DMS153 treated with DMSO at 0.1 percent for 48 hours (cell line): ENCODE data around the gene EIF2D.

Source experiments
- DNase-seq: peaks from one replicate; lab custom pipeline; 2025; ENCODE audit not compliant: unreplicated experiment; lab: John Stamatoyannopoulos, UW

EIF2D gene

DNA sequence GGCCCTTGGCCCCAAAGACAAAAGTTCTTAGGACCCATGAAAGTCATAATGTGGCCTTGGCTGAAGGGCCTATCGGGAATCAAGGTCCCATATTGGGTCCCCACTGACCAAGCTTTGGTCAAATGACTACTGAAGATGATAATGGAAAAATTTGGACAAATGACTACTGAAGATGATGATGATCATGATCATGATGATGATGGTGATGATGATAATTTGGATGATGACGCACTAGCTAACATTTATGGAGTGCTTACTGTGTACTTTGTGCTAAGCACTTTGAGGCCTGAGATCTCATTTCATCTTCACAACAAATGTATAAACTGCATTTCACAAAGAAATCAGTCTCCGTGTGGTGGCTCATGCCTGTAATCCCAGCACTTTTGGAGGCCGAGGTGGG, 39.4 kb downstream of the EIF2D start:
- no peak for DNase-seq

DNA sequence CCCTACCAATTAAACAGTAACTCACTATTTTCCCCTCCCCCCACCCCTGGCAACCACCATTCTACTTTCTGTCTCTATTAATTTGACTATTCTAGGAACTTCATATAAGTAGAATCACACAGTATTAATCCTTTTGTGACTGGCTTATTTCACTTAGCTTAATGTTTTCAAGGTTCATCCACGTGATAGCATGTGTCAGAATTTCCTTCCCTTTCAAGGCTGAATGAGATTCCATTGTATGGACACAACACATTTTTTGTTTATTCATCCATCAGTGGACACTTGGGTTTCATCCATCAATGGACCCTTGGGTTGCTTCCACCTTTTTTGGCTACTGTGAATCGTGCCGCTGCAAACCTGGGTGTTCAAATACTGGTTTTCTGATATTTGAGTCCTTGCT, 41.7 kb downstream of the EIF2D start:
- DNase-seq: no peak

DNA sequence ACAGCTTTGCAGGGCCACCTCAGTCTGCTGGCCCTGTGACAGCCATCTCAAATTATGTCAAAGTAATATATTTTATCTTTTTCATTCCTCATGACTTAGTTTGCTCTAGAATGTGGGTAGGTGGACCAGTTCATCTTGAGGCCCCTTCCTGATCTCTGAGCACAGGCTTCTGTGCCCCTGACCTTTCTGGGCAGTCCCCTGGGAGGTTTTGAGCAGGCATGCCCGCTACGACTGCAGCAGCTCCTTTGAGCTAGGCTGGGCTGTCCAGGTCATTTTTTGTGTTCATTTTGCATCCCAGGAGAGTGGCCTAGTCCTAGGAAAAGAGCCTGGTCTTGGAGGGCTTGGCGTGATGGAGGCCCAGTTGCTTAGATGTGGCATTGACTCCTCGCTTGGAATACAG, 42.7 kb downstream of the EIF2D start:
- no peak for DNase-seq

DNA sequence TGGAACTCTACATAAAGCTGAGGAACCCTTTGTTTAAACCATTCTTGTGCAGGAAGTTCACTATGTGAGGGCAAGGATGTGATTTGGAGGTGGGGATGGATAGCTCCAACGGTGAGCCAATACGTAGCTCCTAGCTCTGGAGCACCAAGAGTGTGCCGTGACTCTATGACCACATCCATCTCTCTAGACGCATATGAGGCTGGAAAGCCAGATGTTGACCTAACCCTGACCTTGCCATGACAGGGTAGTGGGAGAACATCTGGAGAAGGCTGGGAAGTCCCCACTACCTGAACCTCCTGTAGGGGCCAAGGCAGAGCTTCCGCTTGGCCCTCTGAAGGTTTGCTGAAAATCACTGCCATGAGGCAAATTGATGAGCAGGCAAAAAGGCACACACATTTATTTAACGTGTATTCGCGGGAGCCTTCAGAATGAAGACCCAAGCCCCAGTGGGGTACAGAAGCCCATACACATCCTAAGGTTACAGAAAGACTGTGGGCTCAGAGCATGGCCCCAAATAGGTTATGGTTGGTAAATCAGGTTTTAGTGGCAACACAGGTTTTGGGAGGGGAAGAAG, 43.4 kb downstream of the EIF2D start:
- DNase-seq: no peak

DNA sequence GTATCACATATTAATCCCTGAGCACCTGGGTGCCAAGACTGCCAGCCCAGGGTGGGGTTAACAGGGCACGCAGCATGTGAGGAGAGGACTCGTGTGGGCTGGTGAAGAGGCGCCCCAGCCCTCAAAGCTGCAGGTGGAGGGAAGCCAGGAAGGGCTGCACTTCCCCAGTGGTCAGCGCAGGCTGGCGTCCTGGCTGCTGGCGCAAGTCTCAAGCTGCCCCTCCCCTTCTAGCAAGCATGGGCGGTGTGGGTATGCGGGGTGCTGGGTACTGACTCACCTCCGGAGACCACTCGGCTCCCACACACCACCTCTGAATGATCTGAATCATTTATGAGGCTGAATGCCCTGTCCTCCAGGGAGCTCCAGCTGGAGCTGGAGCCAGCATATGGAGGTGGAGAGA, 44.0 kb downstream of the EIF2D start:
- DNase-seq: no peak

DNA sequence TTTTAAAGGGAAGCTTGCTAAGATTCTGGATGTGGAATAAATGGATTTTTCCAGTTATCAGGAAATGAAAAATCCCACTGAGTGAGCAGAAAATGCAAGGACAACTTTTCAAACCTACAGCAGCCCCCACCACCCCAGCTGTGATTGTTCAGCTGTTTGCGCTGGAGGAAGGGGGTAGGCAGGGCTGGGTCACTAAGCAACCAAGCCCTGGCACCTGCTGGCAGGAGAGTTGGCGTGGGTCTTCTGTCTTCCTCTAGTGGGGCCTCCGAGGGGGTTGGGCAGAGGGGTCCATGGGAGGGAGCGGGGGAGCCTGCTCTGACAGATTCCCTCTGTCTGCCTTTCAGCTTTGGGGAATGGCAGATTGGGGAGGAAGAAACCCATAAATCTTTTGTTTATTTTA, 45.3 kb downstream of the EIF2D start:
- DNase-seq: no peak

DNA sequence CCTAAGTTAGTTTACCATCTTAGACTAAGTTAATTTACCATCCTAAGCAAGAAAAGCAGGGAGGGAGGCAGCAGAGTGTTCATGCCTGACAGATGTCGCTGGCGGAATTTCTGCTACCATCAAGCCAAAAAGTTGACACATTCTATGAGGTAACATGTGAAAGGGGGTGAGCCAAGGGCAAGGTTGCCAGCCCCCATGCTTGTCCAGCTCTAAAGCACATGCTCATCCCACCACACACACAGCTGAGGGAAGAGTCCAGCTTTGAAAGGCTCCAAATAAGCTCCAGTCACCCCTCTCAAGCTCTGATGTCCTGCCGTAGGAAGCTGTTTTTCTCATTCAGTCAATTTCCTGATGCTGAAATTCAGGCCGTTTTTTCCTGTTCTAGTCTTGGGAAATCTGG, 46.3 kb downstream of the EIF2D start:
- no peak for DNase-seq

DNA sequence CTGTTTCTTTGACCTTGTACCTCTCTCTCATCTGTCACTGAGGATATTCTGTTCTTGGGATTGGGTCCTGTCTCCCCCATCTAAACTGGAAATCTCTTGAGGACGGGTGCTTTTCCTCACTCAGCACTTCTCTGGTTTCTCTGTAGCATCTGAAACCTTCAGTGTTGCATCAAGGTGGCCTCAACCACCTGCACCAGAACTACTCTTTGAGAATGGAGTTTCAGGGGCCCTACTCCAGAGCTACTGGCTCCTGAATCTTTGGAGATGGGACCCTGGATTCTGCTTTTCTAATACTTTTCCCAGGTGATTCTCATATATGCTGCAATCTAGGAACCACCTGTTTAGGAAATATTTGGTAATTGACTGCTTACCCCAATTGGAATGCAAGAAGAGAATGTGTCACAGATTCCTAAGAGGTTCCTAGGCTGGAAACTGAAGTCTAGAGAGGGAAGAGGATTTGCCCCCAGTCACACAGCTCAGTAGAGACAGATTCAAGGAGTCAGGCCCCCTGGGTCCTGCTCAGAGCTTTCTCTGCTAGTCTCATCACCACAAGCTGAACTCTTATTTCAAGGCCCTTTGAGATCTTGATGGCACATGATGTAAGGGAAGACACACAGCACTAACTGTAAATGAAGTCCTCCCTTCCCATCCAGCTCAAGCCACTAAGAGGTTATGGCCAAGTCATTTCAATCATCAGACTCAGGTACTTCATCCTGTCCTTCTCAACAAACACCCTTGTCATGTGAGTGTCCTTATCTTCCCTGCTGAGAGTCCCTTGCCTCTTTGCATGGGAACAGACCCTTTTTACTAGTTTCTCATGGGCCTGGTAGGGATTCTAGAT, 48.7 kb downstream of the EIF2D start:
- no peak for DNase-seq

DNA sequence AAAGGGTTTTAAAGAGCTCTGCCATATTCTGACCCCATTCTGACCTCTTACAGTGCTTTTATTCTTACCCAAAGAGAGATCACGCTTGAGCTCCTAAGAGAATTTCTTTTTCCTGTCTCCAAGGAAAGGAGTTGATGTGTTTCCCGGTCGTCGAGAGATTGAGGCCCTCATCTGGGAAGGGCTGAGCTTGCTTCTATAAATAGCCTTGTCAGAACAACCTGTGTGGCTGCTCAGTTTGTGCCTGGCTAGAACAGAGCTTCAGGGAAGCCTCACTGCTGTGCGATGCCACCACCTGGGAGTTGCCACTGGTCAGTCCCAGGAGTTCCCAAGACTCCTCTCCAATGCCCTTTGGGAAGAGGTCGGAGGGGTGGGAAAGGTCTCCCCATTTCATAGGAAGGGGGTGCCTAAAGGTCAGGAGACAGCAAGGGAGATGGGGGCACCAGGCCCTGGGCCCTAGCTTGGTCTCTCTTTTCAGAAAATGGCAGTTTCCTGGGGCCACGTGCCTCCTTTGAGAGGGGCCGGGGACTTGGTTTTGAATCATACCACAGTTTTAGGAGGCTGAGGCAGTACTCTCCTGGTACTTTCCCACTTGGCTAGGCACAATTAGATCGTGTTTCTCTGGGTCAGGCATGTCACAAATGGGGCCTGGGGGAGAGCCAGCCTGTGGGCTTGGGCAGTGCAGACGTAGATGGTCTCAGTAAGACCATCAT, 52.1 kb downstream of the EIF2D start:
- DNase-seq: no peak

DNA sequence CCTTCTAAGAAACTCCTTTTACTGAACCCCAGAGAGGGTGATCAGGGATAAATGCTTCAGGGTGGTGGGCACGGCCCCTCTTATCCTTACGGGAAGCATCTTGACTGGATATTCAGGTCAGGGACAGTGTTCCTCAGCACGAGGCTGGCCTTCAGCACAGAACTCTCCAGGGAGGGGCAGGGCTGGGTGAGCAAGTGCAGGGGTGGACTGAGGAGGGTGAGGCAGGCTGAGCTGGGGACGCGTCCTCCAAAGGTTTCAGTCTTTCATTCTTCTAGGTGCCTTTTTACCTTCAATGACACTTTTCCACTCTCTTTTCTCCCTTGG, 52.6 kb downstream of the EIF2D start:
- DNase-seq: no peak

DNA sequence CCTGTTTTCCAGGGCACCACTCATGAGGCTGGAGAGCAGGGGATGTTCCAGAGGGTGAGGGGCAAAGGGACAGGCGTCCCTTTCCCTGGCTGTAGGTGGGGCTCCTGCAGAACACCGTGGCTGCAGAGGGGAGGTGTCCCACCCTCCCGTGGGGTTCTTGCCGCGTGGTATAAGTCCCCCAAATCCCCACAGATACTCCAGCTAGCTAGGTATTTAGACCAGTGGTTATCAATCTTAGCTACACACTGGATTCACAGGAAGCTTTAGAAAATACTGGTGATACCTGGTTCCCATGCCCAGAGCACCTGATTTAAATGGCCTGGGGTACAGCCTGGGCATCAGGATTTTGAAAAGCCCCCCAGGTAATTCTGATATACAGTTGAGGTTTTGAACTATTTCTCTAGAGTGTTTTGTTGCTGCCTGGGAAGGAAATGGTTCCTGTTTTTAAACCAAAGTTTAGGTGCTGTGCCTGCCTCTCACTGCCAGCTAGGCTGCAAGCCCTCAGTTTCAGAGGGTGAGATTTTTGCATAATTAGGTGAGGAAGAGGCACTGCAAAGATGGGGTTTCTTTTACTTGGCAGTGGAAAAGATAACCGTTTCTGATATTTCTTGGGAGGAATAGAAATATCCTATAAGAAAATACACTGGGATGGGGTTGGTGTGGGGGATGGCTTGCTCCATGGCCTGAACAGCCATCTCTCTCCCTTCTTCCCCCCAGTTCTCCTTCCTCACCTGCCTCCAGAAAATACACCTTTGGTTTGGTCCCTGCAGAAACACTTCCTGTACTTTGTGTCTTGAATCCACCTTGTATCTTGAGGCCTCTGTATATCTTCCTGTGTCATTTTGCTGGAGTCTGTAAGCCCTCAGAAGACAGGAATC, 53.2 kb downstream of the EIF2D start:
- DNase-seq: no peak

DNA sequence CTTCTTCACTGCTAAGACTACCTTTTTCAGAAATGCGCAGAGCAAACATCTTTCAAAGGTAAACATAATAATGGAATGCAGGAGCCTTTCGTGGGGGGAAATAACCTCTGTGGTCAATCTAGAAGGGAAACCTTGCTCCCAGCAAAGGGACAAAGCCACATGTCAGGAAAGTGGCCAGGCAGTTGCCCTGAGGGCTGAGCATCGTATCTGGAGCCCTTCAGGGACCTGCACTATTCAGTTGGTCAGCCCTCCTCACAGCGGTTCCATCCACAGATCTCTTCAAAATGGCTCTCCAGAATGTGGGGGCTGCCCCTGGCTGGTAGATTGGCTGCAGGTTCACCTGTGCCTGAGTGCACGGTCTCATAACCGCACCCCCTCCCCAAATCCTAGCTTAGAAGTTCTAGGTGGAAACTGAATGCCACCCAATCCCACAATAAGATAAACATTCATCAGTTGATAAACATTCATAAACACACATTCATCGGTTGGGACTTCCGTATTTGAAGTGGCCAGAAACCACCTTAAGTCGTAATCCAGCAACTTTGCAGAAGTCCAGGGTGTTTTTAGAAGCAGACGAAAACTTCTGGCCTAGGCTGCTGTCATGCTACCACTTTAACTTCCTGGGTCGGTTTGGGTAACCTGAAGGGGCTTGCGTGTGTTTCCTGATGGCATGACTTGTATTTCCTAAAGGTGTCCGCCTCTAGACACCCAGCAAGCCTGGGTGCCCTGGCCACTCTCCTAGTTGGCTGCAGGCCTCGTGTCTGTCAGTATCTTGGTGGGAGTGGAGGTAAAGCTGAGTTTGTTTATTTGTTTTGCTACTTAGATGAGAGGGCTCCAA, 54.4 kb downstream of the EIF2D start:
- DNase-seq: no peak

DNA sequence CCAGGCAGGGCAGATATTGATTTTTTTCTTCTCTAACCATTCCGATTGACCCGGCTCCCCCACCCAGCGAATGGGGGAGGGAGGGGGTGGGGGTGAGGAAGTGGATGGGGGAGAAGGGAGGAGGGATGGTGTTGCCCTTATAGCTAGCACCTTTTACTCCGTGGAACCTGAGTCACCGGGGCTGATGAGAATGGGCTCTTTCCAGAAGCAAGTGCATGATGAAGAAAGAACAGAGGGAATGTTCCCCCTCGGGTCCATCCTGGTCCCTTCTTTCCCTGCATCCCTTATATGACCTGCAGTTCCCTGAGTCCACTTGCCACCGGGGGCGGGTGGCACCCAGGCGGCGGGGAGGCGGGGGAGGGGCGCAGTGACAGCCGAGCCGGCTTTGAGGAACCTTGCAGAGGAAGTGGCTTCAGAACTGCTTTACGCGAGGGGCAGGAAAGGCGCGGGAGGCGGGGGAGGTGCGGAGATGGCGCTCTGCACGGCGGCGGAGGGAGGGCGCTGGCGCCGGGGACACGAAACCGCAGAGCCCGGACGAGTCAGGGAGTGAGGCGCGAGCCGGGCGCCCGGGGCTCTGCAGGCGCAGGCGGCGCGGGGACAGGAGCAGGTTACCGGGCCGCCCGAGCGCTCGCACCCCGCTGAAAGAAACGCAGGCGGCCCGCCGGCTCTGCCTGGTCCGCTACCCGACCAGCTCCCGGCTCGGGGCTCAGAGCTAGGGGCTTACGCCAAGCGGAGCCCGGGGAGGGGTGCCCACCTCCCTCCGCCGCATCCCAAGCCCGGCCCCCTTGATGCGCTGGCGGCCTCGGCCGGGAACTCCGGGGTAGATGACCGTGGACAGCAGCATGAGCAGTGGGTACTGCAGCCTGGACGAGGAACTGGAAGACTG, 55.3 kb downstream of the EIF2D start:
- peak; percentile 65 for DNase-seq

DNA sequence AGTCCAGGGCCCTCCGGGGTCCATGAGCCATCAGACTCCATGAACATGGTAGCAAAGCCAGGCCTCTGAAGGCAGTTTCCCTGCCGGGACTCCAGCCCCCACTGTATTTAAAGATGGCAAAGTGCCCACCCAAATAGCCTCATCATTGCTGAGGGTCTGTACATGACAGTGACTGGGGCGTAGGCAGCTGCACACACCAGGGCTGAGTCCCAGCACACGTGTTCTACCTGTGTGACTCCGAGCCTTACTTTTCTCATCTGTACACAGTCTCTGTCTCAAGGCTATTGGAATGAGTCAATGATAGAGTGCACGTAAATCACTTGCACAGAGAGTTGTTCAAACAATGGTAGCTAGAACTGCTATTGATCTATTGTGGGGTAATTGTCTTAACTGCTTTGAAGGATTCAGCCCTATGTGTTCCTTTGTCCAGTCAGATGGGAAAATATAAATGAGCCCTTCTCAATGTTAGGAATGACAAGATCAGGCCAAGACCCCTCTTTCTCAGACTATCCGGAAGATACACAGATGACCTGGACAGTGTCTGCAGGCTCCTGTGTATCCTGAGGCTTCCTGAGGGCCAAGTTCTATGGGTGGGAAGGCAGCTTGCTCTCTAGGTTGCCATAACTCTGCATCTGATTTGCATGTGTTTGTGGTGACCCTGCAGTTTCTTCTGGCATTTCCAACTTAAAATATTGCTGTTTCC, 56.1 kb downstream of the EIF2D start:
- no peak for DNase-seq

DNA sequence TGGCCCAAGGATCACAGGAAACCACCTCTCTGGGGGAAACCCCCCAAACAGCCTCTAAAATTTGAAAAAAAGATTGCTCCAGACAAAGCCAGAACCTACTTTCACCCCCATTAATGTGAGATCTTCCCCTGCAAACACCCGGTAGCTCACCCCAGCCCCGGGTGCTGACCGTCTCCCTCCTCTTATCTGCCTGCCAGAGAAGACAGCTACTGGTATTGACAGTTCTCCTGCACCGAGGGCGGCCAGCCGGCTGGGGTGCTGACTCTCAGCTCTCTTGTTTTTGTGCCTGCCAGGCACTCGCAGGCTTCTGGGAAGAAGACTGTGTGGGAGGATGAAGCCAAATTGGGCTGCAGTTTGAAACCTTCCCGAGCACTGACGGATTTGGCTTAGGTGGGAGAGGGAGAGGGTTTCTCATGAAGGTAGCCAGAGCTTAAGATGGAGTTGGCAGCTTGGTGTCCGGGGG, 56.8 kb downstream of the EIF2D start:
- no peak for DNase-seq

DNA sequence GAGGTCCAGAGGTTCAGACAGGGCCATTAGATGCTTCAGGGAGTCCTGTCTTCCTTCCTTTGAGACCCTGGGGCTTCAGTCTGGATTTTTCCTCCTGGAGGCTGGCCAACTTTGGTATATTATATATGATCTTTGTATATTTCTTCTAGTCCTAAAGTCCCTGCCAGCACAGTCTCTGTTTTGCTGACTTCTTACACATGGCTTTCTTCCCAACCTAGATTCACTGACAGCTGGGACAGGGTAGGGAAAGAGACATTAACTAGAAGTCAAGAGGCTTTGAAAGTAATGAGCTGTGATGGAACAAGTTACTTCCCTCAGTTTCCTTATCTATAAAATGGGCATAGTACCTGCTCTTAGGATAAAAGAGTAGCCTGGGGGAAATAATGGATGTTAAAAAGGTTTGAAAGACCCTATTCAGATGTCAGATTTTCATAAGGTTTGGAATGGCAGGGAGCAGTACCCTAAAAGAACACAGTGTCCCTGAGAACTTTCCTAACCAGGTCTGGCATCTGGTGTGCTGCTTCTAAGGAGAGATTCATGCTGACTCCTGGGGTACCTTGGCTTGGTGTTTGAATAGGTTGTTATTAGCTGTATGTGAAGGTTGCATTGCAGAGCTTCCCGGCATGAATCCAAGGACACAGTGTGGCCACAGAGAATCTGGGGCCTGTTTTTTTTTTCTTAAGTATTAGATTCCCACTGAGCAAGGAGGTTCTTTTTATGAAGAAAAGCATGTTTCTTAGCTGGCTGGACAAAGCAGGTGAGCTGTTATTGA, 57.4 kb downstream of the EIF2D start:
- DNase-seq: no peak

DNA sequence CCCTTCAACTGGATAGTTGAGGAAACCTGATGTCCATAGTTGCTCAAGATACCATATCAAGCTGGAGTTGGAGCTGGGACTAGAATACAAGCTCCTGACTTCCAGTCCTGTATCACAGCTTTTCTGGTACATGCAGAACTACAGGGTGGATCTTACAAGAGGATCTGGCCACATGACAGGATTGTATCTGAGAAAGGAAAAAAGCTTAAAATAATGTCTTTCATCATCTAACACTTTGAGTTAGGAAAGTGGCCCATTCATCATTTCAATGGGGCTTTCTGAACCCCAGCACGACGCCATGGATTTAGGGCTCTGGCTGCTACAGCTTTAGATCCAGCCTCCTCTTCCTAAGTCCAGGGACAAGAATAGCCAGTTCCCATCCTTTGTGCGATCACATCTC, 58.1 kb downstream of the EIF2D start:
- no peak for DNase-seq

DNA sequence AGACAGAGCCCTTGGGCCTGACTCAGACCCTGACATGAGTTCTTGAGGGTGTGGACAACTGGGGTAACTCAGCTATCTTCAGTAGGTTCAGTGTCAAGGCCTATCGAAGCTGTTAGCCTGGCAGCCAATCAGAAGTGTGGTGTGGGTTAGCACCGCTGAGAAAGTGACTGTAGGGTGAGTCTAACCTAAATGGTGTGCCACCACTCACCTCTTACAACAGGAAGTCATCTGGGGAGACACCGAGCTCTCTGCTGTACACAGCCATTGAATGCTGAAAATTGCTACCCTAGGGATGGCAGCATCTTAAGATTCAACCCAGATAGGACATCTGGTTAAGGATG, 60.3 kb downstream of the EIF2D start:
- no peak for DNase-seq
